HG03521 (cell line): Measurements from ENCODE around the gene UBE3B.
"Not testable (repeated sequence)": the region's sequence is repeated elsewhere in the genome, so short reads cannot be mapped to it uniquely, and the experiment has no call there.

Experiments used
- ATAC-seq: cut with Tn5 transposase; IDR thresholded peaks from one replicate; pipeline ENCODE4 v1.9.1; 2021; ENCODE audit warnings: mild to moderate bottlenecking, moderate library complexity; ENCODE audit not compliant: unreplicated experiment

UBE3B gene

GRCh38 chr12:109473526-109474270, 3.7 kb upstream of the UBE3B start:
- ATAC-seq = not testable (repeated sequence)

DNA sequence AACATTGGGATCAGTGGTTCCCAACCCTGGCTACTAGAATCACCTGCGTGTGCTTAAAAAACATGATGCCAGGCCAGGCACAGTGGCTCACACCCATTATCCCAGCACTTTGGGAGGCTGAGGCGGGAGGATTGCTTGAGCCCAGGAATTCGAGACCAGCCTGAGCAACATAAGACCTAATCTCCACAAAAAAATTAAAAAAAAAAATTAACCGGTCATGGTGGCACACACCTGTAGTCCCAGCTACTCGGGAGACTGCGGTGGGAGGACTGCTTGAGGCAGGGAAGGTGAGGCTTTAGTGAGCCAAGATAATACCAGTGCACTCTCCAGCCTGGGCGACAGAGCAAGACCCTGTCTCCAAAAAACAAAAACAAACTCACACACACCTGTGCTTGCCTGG, 2.3 kb upstream of the UBE3B start:
- ATAC-seq = no peak

- no peak for ATAC-seq
Observed at GRCh38 chr12:109475993-109476806, 1.2 kb upstream of the UBE3B start.

DNA sequence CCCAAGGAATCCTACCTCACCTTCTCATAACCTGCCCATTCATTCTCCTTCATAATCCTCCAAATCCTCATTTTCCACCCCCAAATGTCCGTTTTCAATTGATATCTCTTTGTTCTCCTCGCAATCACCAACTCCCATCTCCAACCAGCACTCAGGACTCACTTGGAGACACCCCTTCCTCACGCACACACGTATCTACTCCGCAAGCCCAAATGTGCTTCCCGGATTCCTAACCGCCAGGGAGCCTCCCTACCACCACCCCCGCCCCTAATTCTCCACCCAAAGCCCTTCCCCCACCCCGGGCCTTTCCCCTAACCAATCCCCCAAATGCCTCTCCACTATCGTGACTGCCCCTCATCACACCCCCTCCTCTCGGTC, 638 bp upstream of the UBE3B start:
- no peak for ATAC-seq

GRCh38 chr12:109477963-109478315, 505 bp downstream of the UBE3B start:
- no peak for ATAC-seq

DNA sequence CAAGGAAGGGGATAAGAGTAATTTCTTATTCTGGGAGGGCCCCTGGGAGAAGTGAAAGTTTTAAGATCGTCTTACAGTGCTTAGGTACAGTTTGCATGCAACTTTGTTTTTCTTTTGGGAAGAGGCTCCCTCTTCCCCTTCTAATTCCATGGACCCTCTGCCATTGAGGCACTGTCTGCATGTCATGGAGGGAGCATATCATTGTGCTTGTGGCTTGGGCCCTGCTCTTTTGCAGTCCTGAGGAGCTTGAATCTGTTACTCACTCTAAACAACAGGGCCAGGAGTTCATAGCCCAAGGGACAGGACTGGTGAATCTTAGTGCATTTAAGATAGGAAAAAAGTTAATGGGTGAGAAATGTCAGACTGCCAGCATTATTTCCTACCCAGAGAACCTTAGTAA, 2.3 kb downstream of the UBE3B start:
- no peak for ATAC-seq

DNA sequence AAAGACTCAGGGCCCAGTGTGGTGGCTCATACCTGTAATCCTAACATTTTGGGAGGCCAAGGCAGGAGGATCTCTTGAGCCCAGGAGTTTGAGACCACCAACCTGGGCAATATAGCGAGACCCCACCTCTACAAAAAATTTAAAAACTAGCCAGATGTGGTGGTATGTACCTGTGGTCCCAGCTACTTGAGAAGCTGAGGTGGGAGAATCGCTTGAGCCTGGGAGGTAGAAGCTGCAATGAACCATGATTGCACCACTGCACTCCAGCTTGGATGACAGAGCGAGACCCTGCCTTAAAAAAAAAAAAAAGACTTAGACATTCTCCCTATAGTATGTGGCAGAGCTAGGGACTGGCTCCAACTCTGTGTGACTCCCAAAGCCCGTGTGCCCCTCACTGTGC, 2.9 kb downstream of the UBE3B start:
- ATAC-seq = no peak

DNA sequence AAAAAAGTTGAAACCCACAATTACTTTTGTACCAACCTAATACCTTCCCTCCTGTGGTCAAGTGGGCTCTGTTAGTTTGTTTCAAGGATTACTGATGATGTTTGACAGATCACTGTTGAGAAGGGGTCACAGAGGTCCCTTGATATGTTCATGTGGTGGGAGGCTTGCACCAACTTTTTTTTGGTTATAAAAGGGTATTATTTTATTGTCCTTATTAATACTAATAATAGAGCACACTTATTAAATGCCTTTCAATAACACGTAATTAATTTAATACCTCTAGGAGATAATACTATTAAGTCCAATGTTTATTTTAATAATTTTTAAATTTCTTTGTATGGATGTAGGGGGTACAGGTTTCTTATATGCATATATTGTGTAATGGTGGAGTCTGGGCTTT, 4.4 kb downstream of the UBE3B start:
- ATAC-seq = no peak

DNA sequence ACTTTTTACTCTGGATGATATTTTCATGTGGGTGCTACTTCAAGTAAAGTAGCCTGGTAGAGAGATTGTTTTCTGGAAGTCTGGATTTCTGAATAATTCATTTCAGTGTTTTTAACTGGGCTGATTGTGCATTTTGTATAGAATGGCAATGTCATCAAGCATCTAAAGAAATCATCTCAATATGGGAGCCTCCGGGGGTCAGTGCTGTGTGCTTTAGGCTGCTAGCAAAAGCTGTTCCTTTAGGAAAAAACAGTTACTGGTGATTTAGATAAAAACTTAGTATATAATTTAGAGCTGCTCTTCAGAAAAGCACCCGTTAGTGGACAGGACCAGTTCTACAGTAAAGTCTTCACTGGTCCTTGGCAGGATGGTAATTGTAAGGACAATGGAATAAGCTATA, 5.1 kb downstream of the UBE3B start:
- ATAC-seq = no peak

DNA sequence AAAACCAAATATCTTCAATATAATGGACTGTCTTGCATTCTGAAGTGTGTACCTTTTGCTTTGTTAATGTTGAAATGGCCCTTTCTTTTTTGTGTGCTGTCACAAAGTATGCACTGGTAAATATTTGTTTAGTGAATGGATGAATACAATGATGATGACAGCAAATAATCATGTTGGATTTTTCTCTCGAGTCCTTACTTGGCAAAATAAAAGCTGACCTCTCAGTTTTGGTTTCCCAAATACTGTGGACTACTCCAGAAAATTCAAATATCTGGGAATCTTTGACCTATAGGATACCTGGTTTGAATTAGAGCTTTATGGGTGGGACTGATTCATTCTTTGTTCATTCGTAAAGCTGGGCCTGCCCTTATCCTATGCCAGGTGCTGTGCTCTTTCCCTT, 5.5 kb downstream of the UBE3B start:
- ATAC-seq = no peak

- ATAC-seq = no peak
Observed at GRCh38 chr12:109483346-109483745, 5.9 kb downstream of the UBE3B start.

DNA sequence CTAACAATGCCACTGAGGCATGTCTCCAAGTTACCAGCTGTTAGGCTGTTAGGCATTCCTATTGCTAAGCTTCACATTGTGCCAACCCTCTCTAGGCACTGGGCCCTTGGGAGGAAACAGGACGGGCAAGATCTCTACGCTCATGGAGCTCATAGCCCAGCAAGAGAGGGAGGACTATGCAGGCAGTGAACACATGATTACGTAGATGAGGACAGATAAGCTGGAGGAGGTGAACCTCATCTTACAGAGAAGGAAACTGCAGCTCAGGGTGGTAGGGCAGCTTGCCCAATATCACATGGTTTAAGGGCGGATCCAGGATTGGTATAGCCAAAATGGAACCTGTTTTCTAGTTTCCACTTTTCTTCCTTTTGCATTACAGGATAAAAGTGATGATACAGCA, 7.8 kb downstream of the UBE3B start:
- ATAC-seq = no peak

DNA sequence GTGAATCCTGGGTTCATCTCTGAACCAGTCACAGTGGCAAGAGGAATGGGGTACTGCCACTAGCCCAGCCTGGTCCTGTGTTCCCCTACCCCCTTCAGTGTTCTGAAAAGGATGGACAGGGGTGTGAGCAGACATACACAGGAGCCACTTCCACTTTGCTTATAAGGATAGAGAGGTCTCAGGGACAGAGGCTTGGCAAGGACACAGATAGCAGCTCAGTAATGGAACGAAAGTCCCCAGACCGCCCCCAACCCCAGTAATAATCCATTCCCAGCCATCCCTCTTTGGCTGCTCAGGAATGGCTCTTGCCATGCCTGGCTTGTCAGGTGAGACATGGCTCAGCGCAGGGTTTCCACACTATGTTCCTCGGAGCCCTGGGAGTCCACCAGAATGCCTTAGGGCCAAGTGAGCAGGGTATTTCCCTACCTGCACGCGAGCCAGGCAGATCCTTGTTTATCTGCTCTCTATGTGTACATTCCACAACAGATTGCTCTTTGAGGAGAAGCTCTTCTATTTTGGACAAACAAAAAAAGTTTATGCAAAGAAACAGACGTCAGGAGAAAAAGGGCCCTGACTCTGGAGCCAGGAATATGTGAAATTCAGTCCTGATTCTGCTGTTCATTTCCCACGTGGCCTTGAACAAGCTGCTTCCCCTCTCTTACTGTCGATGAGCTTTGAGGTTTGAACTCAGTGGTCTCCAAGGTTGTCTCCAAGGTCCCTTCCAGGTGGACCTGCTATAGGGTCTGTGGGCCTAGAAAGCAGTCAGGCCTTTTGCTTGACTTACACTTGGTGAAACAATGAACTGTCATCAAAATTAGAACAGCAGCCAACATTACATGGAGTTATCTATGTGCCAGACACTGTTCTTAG, 10.0 kb downstream of the UBE3B start:
- ATAC-seq = no peak

DNA sequence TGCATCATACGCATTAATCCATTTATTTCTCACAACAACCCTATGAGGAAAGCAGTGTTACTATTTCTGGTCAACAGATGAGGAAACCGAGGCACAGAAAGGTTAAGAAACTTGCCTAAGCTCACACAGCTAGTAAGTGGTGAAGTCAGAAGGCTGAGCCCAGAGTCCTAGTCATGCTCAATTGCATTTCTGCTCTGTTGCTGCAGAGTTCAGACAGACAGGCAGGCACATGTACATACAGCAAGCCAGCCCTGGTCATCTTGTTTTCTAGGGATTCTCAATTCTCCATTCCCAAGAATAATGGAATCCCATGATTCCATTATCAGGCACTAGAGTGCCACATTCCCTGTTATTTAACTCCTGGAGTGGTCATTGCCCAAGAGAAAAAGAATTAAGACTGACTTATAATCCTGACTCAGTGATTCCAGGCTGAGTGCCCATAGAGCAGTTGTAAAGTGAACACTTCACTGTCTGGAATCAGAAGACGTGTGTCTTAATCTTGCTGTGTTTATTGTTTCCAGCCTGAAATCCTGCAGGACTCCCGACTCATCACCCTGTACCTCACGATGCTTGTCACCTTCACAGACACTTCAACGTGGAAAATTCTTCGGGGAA, 10.7 kb downstream of the UBE3B start:
- ATAC-seq = no peak

GRCh38 chr12:109489016-109489954, 11.9 kb downstream of the UBE3B start:
- ATAC-seq = no peak

- ATAC-seq = no peak
Observed at GRCh38 chr12:109489955-109490565, 12.6 kb downstream of the UBE3B start.

DNA sequence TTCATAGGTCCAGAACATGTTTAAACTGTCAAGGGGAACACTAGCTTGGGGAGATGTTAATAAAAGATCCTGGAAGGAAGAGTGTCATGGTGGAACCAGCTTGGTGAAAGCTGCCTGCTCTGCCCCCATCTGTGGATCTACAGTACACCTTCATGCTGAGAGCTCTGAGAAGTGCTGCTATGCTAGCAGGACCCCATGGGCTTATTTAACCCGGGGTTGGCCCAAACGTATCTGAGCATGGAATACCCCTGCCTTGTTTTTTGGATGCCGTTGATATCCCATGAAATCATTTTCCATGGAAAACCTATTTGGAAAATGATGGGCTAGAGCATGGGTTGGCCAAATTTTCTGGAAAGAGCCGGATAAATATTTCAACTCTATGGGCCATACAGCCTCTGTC, 14.2 kb downstream of the UBE3B start:
- no peak for ATAC-seq

- no peak for ATAC-seq
Observed at GRCh38 chr12:109492371-109492770, 14.9 kb downstream of the UBE3B start.

- no peak for ATAC-seq
Observed at GRCh38 chr12:109493090-109493489, 15.7 kb downstream of the UBE3B start.

DNA sequence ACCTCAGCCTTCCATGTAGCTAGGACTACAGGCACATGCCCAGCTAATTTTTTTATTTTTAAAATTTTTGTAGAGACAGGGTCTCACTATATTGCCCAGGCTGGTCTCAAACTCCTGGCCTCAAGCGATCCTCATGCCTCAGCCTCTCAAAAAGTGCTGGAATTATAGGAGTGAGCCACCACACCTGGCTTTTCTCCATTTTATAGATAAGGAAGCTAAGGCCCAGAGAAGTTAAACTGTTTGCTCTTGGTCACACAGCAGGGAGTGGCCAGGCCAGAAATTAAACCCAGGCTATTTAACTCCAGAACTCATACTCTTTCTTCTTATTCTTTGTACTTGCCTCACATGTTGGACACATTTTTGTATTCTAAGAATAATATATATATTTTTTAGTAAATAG, 16.5 kb downstream of the UBE3B start:
- ATAC-seq = no peak
